ENCODE data around the gene ZNF778.

GRCh38 chr16:89184933-89185794 lies 32.3 kb upstream of the ZNF778 start:
- no peak for TF ChIP-seq TAF1 (IDR thresholded peaks at IDR 0.05; ENCODE audit: low read depth, low read length)
- TF ChIP-seq POLR2A (IDR thresholded peaks at IDR 0.05; ENCODE audit: low read depth, low read length) = no peak
- no peak for TF ChIP-seq POLR2AphosphoS5 (IDR thresholded peaks at IDR 0.05; ENCODE audit: low read depth, low read length)
- no peak for TF ChIP-seq SPI1 (IDR thresholded peaks at IDR 0.05; ENCODE audit: low read depth, low read length)
